Activated CD4-positive, CD25-positive, alpha-beta regulatory T cell treated with anti-CD3 and anti-CD28 coated beads, Interleukin-2, amount 50 U/mL, for 24 hours (primary cell): ENCODE results near the gene MED31.

Experiments used
- ATAC-seq, 2 donors: fragments of 150-1000 bp; cut with Tn5 transposase; one replicate each; pipeline ENCODE4 v1.10.0; 2021; ENCODE audit warnings: mild to moderate bottlenecking in 1 of 2, moderate library complexity in 1 of 2

The MED31 gene

GRCh38 chr17:6654841-6655731 is 3.7 kb upstream of the MED31 start:
- ATAC-seq: no peak

GRCh38 chr17:6651919-6652452 is 581 bp upstream of the MED31 start:
- peak in 1 of 2 donors; percentile 7 for ATAC-seq

- ATAC-seq: no peak
These were observed 3.2 kb downstream of the MED31 start for GRCh38 chr17:6648181-6648580.

GRCh38 chr17:6643451-6644125 is 7.8 kb downstream of the MED31 start:
- ATAC-seq: no peak

- peak; percentile 11 to 38 for ATAC-seq
These were observed 8.8 kb downstream of the MED31 start for GRCh38 chr17:6642592-6642991.

- ATAC-seq: no peak
These were observed 10.1 kb downstream of the MED31 start for GRCh38 chr17:6641247-6641863.

GRCh38 chr17:6640536-6641246 is 10.7 kb downstream of the MED31 start, which contains the start of the genes KIAA0753 and TXNDC17:
Gene KIAA0753, minus strand, starts transcription at chr17:6640711. Its CDS starts 5,608 bp downstream, at chr17:6635103.
Gene TXNDC17, plus strand, starts transcription at chr17:6641060. Its CDS starts 23 bp downstream, at chr17:6641083.
- ATAC-seq: peak; percentile 82 to 85

- peak; percentile 9 to 21 for ATAC-seq
These were observed 11.5 kb downstream of the MED31 start for GRCh38 chr17:6639586-6640535.

GRCh38 chr17:6639014-6639585 is 12.3 kb downstream of the MED31 start:
- ATAC-seq: no peak

GRCh38 chr17:6638046-6638908 is 13.1 kb downstream of the MED31 start:
- no peak for ATAC-seq

GRCh38 chr17:6637458-6637840 is 14.0 kb downstream of the MED31 start:
- ATAC-seq: no peak

GRCh38 chr17:6636616-6637457 is 14.6 kb downstream of the MED31 start:
- no peak for ATAC-seq

GRCh38 chr17:6636105-6636504 is 15.3 kb downstream of the MED31 start:
- ATAC-seq: no peak

GRCh38 chr17:6633263-6633662 is 18.1 kb downstream of the MED31 start:
- ATAC-seq: no peak

GRCh38 chr17:6632530-6632929 is 18.9 kb downstream of the MED31 start:
- ATAC-seq: no peak

- no peak for ATAC-seq
These were observed 21.0 kb downstream of the MED31 start for GRCh38 chr17:6630390-6630789.

GRCh38 chr17:6627019-6627418 is 24.4 kb downstream of the MED31 start:
- ATAC-seq: no peak

GRCh38 chr17:6626616-6627015 is 24.8 kb downstream of the MED31 start:
- no peak for ATAC-seq

- no peak for ATAC-seq
These were observed 27.5 kb downstream of the MED31 start for GRCh38 chr17:6623941-6624340.
